ENCODE measurements around the gene TMEM198.

TMEM198 gene

GRCh38 chr2:219542931-219543595, 765 bp upstream of the TMEM198 start:
- Histone ChIP-seq H2BK15ac (ENCODE audit: low read depth, poor library complexity, severe bottlenecking) (peak overlapping the region; percentile 93), H3K36me3 (ENCODE audit: control insufficient read depth in 1 of 2, insufficient read depth in 2 of 2, low read depth in 1 of 2, low read length in 2 of 2) (peaks cover 41 to 44% of the 10 kb centered on the region in 2 experiments), H2AFZ (ENCODE audit: low read depth, low read length) (peak overlapping the region; percentile 49), H3K79me1 (replicated peaks; ENCODE audit: low read length, poor library complexity, severe bottlenecking) (peaks cover 26% of the 10 kb centered on the region), H3K4me2 (ENCODE audit: low read length, poor library complexity, severe bottlenecking) (peak overlapping the region; percentile 85), H3K4me1 (ENCODE audit: control insufficient read depth, insufficient read depth, low read depth, low read length) (peaks cover 35% of the 10 kb centered on the region), H3K4me3 (ENCODE audit: insufficient read depth in 1 of 2, low read depth in 1 of 2, low read length in 2 of 2) (peak overlapping the region; percentile 84 to 95), H3K27me3 (ENCODE audit: control insufficient read depth in 1 of 2, insufficient read depth in 1 of 2, low read length in 2 of 2) (peaks cover 0 to 3% of the 10 kb centered on the region in 2 experiments), H3K27ac (ENCODE audit: low read length, poor library complexity, severe bottlenecking) (peak overlapping the region; percentile 63), H3K4ac (ENCODE audit: low read depth in 1 of 2, low read length in 2 of 2) (no peak overlapping the region), H4K91ac (ENCODE audit: low read length) (peak overlapping the region; percentile 79), H3K23ac (ENCODE audit: low read length in 2 of 2) (no peak overlapping the region), H2BK12ac (ENCODE audit: low read length in 2 of 2) (no peak overlapping the region), H3K9me3 (ENCODE audit: control insufficient read depth, low read length) (no peaks in the 10 kb centered on the region), H3K14ac (ENCODE audit: low read length in 2 of 2) (peak overlapping the region in 1 of 2 experiments; percentile 22), H3K9ac (ENCODE audit: low read length) (peak overlapping the region; percentile 94), H2BK5ac (ENCODE audit: low read depth, low read length, poor library complexity, severe bottlenecking) (no peak overlapping the region), H2BK120ac (ENCODE audit: low read depth, low read length) (peak overlapping the region; percentile 83), H3K18ac (ENCODE audit: low read depth in 1 of 2, low read length in 2 of 2) (peak overlapping the region; percentile 37 to 84), H2AK5ac (ENCODE audit: low read length, severe bottlenecking) (no peak overlapping the region), H4K8ac (ENCODE audit: low read length) (peak overlapping the region; percentile 53)
- WGBS: under 1% methylated on average over 62 of the region's 66 CpGs
- peak; percentile 57 for DNase-seq

- H4K8ac ChIP-seq (ENCODE audit: low read length): no peak overlapping the region
- peak overlapping the region; percentile 93 for H3K4me2 ChIP-seq (ENCODE audit: low read length, poor library complexity, severe bottlenecking)
- peak overlapping the region in 1 of 2 experiments; percentile 49 for H3K23ac ChIP-seq (ENCODE audit: low read length in 2 of 2)
- peak overlapping the region in 1 of 2 experiments; percentile 95 for H3K4me3 ChIP-seq (ENCODE audit: insufficient read depth in 1 of 2, low read depth in 1 of 2, low read length in 2 of 2)
- H3K4ac ChIP-seq (ENCODE audit: low read depth in 1 of 2, low read length in 2 of 2): no peak overlapping the region
- no peak overlapping the region for H2AK5ac ChIP-seq (ENCODE audit: low read length, severe bottlenecking)
- H2BK15ac ChIP-seq (ENCODE audit: low read depth, poor library complexity, severe bottlenecking): no peak overlapping the region
- H3K4me1 ChIP-seq (ENCODE audit: control insufficient read depth, insufficient read depth, low read depth, low read length): peaks cover 21% of the 10 kb centered on the region
- no peaks in the 10 kb centered on the region for H3K9me3 ChIP-seq (ENCODE audit: control insufficient read depth, low read length)
- H3K79me1 ChIP-seq (replicated peaks; ENCODE audit: low read length, poor library complexity, severe bottlenecking): peaks cover 18% of the 10 kb centered on the region
- peaks cover 31 to 37% of the 10 kb centered on the region in 2 experiments for H3K36me3 ChIP-seq (ENCODE audit: control insufficient read depth in 1 of 2, insufficient read depth in 2 of 2, low read depth in 1 of 2, low read length in 2 of 2)
- H3K14ac ChIP-seq (ENCODE audit: low read length in 2 of 2): no peak overlapping the region
- H3K27me3 ChIP-seq (ENCODE audit: control insufficient read depth in 1 of 2, insufficient read depth in 1 of 2, low read length in 2 of 2): peaks cover 0 to 3% of the 10 kb centered on the region in 2 experiments
- no peak overlapping the region for H2BK120ac ChIP-seq (ENCODE audit: low read depth, low read length)
- no peak overlapping the region for H2BK5ac ChIP-seq (ENCODE audit: low read depth, low read length, poor library complexity, severe bottlenecking)
- no peak for DNase-seq
- H3K18ac ChIP-seq (ENCODE audit: low read depth in 1 of 2, low read length in 2 of 2): no peak overlapping the region
- no peak overlapping the region for H3K27ac ChIP-seq (ENCODE audit: low read length, poor library complexity, severe bottlenecking)
- H3K9ac ChIP-seq (ENCODE audit: low read length): peak overlapping the region; percentile 94
- WGBS: 69% methylated on average over 9 of the region's 9 CpGs
- H2BK12ac ChIP-seq (ENCODE audit: low read length in 2 of 2): no peak overlapping the region
- no peak overlapping the region for H4K91ac ChIP-seq (ENCODE audit: low read length)
- no peak overlapping the region for H2AFZ ChIP-seq (ENCODE audit: low read depth, low read length)
These were observed 739 bp downstream of the TMEM198 start for GRCh38 chr2:219544567-219544966.

- H4K91ac ChIP-seq (ENCODE audit: low read length): no peak overlapping the region
- H3K27ac ChIP-seq (ENCODE audit: low read length, poor library complexity, severe bottlenecking): no peak overlapping the region
- peaks cover 10% of the 10 kb centered on the region for H3K79me1 ChIP-seq (replicated peaks; ENCODE audit: low read length, poor library complexity, severe bottlenecking)
- no peak overlapping the region for H3K18ac ChIP-seq (ENCODE audit: low read depth in 1 of 2, low read length in 2 of 2)
- H3K4me3 ChIP-seq (ENCODE audit: insufficient read depth in 1 of 2, low read depth in 1 of 2, low read length in 2 of 2): no peak overlapping the region
- no peak overlapping the region for H3K4me2 ChIP-seq (ENCODE audit: low read length, poor library complexity, severe bottlenecking)
- no peak overlapping the region for H2BK120ac ChIP-seq (ENCODE audit: low read depth, low read length)
- H3K14ac ChIP-seq (ENCODE audit: low read length in 2 of 2): no peak overlapping the region
- H3K27me3 ChIP-seq (ENCODE audit: control insufficient read depth in 1 of 2, insufficient read depth in 1 of 2, low read length in 2 of 2): peaks cover 0 to 3% of the 10 kb centered on the region in 2 experiments
- no peaks in the 10 kb centered on the region for H3K9me3 ChIP-seq (ENCODE audit: control insufficient read depth, low read length)
- H3K4me1 ChIP-seq (ENCODE audit: control insufficient read depth, insufficient read depth, low read depth, low read length): peaks cover 16% of the 10 kb centered on the region
- H2BK15ac ChIP-seq (ENCODE audit: low read depth, poor library complexity, severe bottlenecking): no peak overlapping the region
- H3K9ac ChIP-seq (ENCODE audit: low read length): no peak overlapping the region
- no peak overlapping the region for H2BK12ac ChIP-seq (ENCODE audit: low read length in 2 of 2)
- H2AK5ac ChIP-seq (ENCODE audit: low read length, severe bottlenecking): no peak overlapping the region
- H2BK5ac ChIP-seq (ENCODE audit: low read depth, low read length, poor library complexity, severe bottlenecking): no peak overlapping the region
- H3K4ac ChIP-seq (ENCODE audit: low read depth in 1 of 2, low read length in 2 of 2): no peak overlapping the region
- H3K36me3 ChIP-seq (ENCODE audit: control insufficient read depth in 1 of 2, insufficient read depth in 2 of 2, low read depth in 1 of 2, low read length in 2 of 2): peaks cover 30 to 33% of the 10 kb centered on the region in 2 experiments
- DNase-seq: no peak
- no peak overlapping the region for H2AFZ ChIP-seq (ENCODE audit: low read depth, low read length)
- H3K23ac ChIP-seq (ENCODE audit: low read length in 2 of 2): peak overlapping the region in 1 of 2 experiments; percentile 51
- H4K8ac ChIP-seq (ENCODE audit: low read length): no peak overlapping the region
- 87% methylated on average over 3 of the region's 3 CpGs for whole genome bisulfite sequencing
These were observed 1.6 kb downstream of the TMEM198 start for GRCh38 chr2:219545295-219545942.

- H2BK15ac ChIP-seq (ENCODE audit: low read depth, poor library complexity, severe bottlenecking): no peak overlapping the region
- H3K9ac ChIP-seq (ENCODE audit: low read length): no peak overlapping the region
- no peak overlapping the region for H2AFZ ChIP-seq (ENCODE audit: low read depth, low read length)
- H4K8ac ChIP-seq (ENCODE audit: low read length): no peak overlapping the region
- WGBS: 59% methylated on average over 4 of the region's 4 CpGs
- DNase-seq: no peak
- H4K91ac ChIP-seq (ENCODE audit: low read length): no peak overlapping the region
- no peak overlapping the region for H2AK5ac ChIP-seq (ENCODE audit: low read length, severe bottlenecking)
- H3K4ac ChIP-seq (ENCODE audit: low read depth in 1 of 2, low read length in 2 of 2): no peak overlapping the region
- H3K23ac ChIP-seq (ENCODE audit: low read length in 2 of 2): no peak overlapping the region
- no peak overlapping the region for H2BK120ac ChIP-seq (ENCODE audit: low read depth, low read length)
- H2BK5ac ChIP-seq (ENCODE audit: low read depth, low read length, poor library complexity, severe bottlenecking): no peak overlapping the region
- H2BK12ac ChIP-seq (ENCODE audit: low read length in 2 of 2): no peak overlapping the region
- no peak overlapping the region for H3K27ac ChIP-seq (ENCODE audit: low read length, poor library complexity, severe bottlenecking)
- H3K79me1 ChIP-seq (replicated peaks; ENCODE audit: low read length, poor library complexity, severe bottlenecking): peaks cover 6% of the 10 kb centered on the region
- no peak overlapping the region for H3K14ac ChIP-seq (ENCODE audit: low read length in 2 of 2)
- H3K18ac ChIP-seq (ENCODE audit: low read depth in 1 of 2, low read length in 2 of 2): no peak overlapping the region
- H3K4me1 ChIP-seq (ENCODE audit: control insufficient read depth, insufficient read depth, low read depth, low read length): peaks cover 17% of the 10 kb centered on the region
- H3K27me3 ChIP-seq (ENCODE audit: control insufficient read depth in 1 of 2, insufficient read depth in 1 of 2, low read length in 2 of 2): peaks cover 0 to 3% of the 10 kb centered on the region in 2 experiments
- H3K9me3 ChIP-seq (ENCODE audit: control insufficient read depth, low read length): no peaks in the 10 kb centered on the region
- H3K4me3 ChIP-seq (ENCODE audit: insufficient read depth in 1 of 2, low read depth in 1 of 2, low read length in 2 of 2): no peak overlapping the region
- no peak overlapping the region for H3K4me2 ChIP-seq (ENCODE audit: low read length, poor library complexity, severe bottlenecking)
- peaks cover 28 to 30% of the 10 kb centered on the region in 2 experiments for H3K36me3 ChIP-seq (ENCODE audit: control insufficient read depth in 1 of 2, insufficient read depth in 2 of 2, low read depth in 1 of 2, low read length in 2 of 2)
These were observed 2.1 kb downstream of the TMEM198 start for GRCh38 chr2:219545943-219546352.

All from mesenchymal stem cell (in vitro differentiated cells and primary cell).